ENCODE data around the gene PIK3C3. TPM values are rescaled to one million over a fixed set of nuclear protein-coding genes. Genes with fewer than 3 reads are reported as not detected.
A peak's percentile ranks its signal among the peaks of the same experiment; 100 is the strongest.

The PIK3C3 gene
- total RNA-seq, 6 donors from 2014 or later, result 26.5 to 78.6 (median 44.9) TPM

- Histone ChIP-seq H3K4me1 (no peaks in the 10 kb centered on the region), H3K36me3 (peaks cover 3 to 24% (median 13%) of the 10 kb centered on the region in 4 donors), H3K27ac (no peak overlapping the region), H3K27me3 (no peaks in the 10 kb centered on the region), H3K9me3 (no peaks in the 10 kb centered on the region), H3K4me3 (no peak overlapping the region)
- TF ChIP-seq CTCF (IDR thresholded peaks at IDR 0.05), result no peak
- no peak for TF ChIP-seq EP300 (IDR thresholded peaks at IDR 0.05)
- TF ChIP-seq POLR2A (IDR thresholded peaks at IDR 0.05), result no peak
- TF ChIP-seq POLR2AphosphoS5 (IDR thresholded peaks at IDR 0.05), result no peak
- ATAC-seq (ENCODE audit: low FRiP score in 2 of 2) (no peak), DNase-seq (no peak)
These were observed 96.4 kb downstream of the PIK3C3 start for GRCh38 chr18:42051411-42051810.

GRCh38 chr18:42052122-42052708, 97.2 kb downstream of the PIK3C3 start:
- peaks cover 3 to 24% (median 13%) of the 10 kb centered on the region in 4 donors for H3K36me3 ChIP-seq
- no peak for TF ChIP-seq POLR2A (IDR thresholded peaks at IDR 0.05)
- no peak for TF ChIP-seq CTCF (IDR thresholded peaks at IDR 0.05)
- TF ChIP-seq EP300 (IDR thresholded peaks at IDR 0.05), result no peak
- TF ChIP-seq POLR2AphosphoS5 (IDR thresholded peaks at IDR 0.05), result no peak
- no peaks in the 10 kb centered on the region for H3K27me3 ChIP-seq
- H3K9me3 ChIP-seq, result no peaks in the 10 kb centered on the region
- ATAC-seq (ENCODE audit: low FRiP score in 2 of 2), result no peak
- no peak for DNase-seq
- no peak overlapping the region for H3K27ac ChIP-seq
- H3K4me3 ChIP-seq, result no peak overlapping the region
- WGBS, 2 donors, result 72 to 76% methylated on average over 3 of the region's 3 CpGs
- no peaks in the 10 kb centered on the region for H3K4me1 ChIP-seq

GRCh38 chr18:42053188-42053781, 98.3 kb downstream of the PIK3C3 start:
- TF ChIP-seq POLR2AphosphoS5 (IDR thresholded peaks at IDR 0.05) (no peak), POLR2A (IDR thresholded peaks at IDR 0.05) (no peak), CTCF (IDR thresholded peaks at IDR 0.05) (peak in 5 of 6 experiments; percentile 57 to 68 (median 67)), EP300 (IDR thresholded peaks at IDR 0.05) (no peak)
- no peak overlapping the region for H3K27ac ChIP-seq
- no peaks in the 10 kb centered on the region for H3K27me3 ChIP-seq
- peaks cover 3 to 29% (median 13%) of the 10 kb centered on the region in 4 donors for H3K36me3 ChIP-seq
- no peaks in the 10 kb centered on the region for H3K4me1 ChIP-seq
- ATAC-seq (ENCODE audit: low FRiP score in 2 of 2), result peak in 1 of 2 donors; percentile 89
- H3K9me3 ChIP-seq, result no peaks in the 10 kb centered on the region
- 12 to 27% methylated on average over 5 of the region's 5 CpGs for WGBS, 2 donors
- no peak overlapping the region for H3K4me3 ChIP-seq
- DNase-seq, result peak in 1 of 2 donors; percentile 50

GRCh38 chr18:42064109-42064508, 109.1 kb downstream of the PIK3C3 start:
- DNase-seq, result no peak
- Histone ChIP-seq H3K27ac (no peak overlapping the region), H3K9me3 (no peaks in the 10 kb centered on the region), H3K4me1 (no peaks in the 10 kb centered on the region), H3K36me3 (peaks cover 0 to 56% (median 14%) of the 10 kb centered on the region in 4 donors), H3K4me3 (no peak overlapping the region), H3K27me3 (no peaks in the 10 kb centered on the region)
- ATAC-seq (ENCODE audit: low FRiP score in 2 of 2), result no peak
- TF ChIP-seq CTCF (IDR thresholded peaks at IDR 0.05) (no peak), POLR2A (IDR thresholded peaks at IDR 0.05) (no peak), EP300 (IDR thresholded peaks at IDR 0.05) (no peak), POLR2AphosphoS5 (IDR thresholded peaks at IDR 0.05) (no peak)

GRCh38 chr18:42067518-42067917, 112.5 kb downstream of the PIK3C3 start:
- Histone ChIP-seq H3K36me3 (peaks cover 0 to 50% (median 14%) of the 10 kb centered on the region in 4 donors), H3K4me3 (no peak overlapping the region), H3K9me3 (no peaks in the 10 kb centered on the region), H3K27ac (no peak overlapping the region), H3K4me1 (no peaks in the 10 kb centered on the region), H3K27me3 (no peaks in the 10 kb centered on the region)
- no peak for DNase-seq
- TF ChIP-seq EP300 (IDR thresholded peaks at IDR 0.05), result no peak
- TF ChIP-seq CTCF (IDR thresholded peaks at IDR 0.05), result no peak
- TF ChIP-seq POLR2A (IDR thresholded peaks at IDR 0.05), result no peak
- no peak for TF ChIP-seq POLR2AphosphoS5 (IDR thresholded peaks at IDR 0.05)
- ATAC-seq (ENCODE audit: low FRiP score in 2 of 2), result no peak
- WGBS, 2 donors, result 81 to 88% methylated on average over 4 of the region's 4 CpGs

Data from upper lobe of left lung (tissue), 6 donors.